HEK293 (cell line): Measurements from ENCODE around the gene TOR1AIP2.
"Not testable (repeated sequence)": the region's sequence is repeated elsewhere in the genome, so short reads cannot be mapped to it uniquely, and the experiment has no call there.

Experiments used
- CTCF ChIA-PET: fragments of 350-600 bp; formaldehyde crosslinking; extraction: SDS; loops from one replicate; lab custom pipeline; 2021; ENCODE audit warnings: antibody characterized with exemption; lab: Yijun Ruan, JAX
- POLR2A ChIA-PET: fragments of 300-600 bp; formaldehyde crosslinking; extraction: SDS; loops from one replicate; lab custom pipeline; 2020; ENCODE audit warnings: antibody characterized with exemption, inconsistent platforms; lab: Yijun Ruan, JAX
- H3K27ac ChIP-seq: fragments of 200-500 bp; sonication (Bioruptor generic); 2 replicates; pipeline ENCODE4 v1.5.1; 2014; ENCODE audit warnings: low read depth, low read length, control low read depth, inconsistent platforms; ENCODE audit errors: extremely low read depth
- H3K36me3 ChIP-seq, 2 experiments: fragments of 200-500 bp in 1 of 2; sonication (Bioruptor generic) in 1 of 2; 1 replicate in 1 of 2; 2 replicates in 1 of 2; pipeline ENCODE4 v1.5.1; 2014 to 2017; ENCODE audit warnings: inconsistent platforms in 2 of 2, low read length in 2 of 2; ENCODE audit not compliant: control insufficient read depth in 2 of 2, insufficient read depth in 1 of 2
- H3K4me1 ChIP-seq: fragments of 200-500 bp; sonication (Bioruptor generic); 2 replicates; pipeline ENCODE4 v1.5.1; 2014; ENCODE audit warnings: mild to moderate bottlenecking, low read length, inconsistent platforms; ENCODE audit not compliant: control insufficient read depth, insufficient read depth
- H3K4me3 ChIP-seq: 2 replicates; pipeline ENCODE4 v1.5.1; 2011; ENCODE audit warnings: low read depth, mild to moderate bottlenecking, control low read depth, low read length, moderate library complexity
- H3K9me3 ChIP-seq: fragments of 200-500 bp; sonication (Bioruptor generic); 2 replicates; pipeline ENCODE4 v1.5.1; 2014; ENCODE audit warnings: low read depth, low read length, inconsistent platforms; ENCODE audit not compliant: control insufficient read depth, insufficient read depth
- FEZF1 ChIP-seq: fragments of 450-650 bp; formaldehyde crosslinking; IDR thresholded peaks from 2 replicates; pipeline ENCODE4 v1.5.1; 2016; ENCODE audit warnings: missing biosample characterization, missing genetic modification characterization
- GLI2 ChIP-seq: fragments of 450-650 bp; formaldehyde crosslinking; IDR thresholded peaks from 2 replicates; pipeline ENCODE4; 2017; ENCODE audit warnings: missing biosample characterization, missing genetic modification characterization, low read depth, borderline replicate concordance
- GLIS1 ChIP-seq: fragments of 450-650 bp; formaldehyde crosslinking; IDR thresholded peaks from 2 replicates; pipeline ENCODE4 v1.5.1; 2016; ENCODE audit warnings: missing biosample characterization, missing genetic modification characterization
- KLF1 ChIP-seq: fragments of 450-650 bp; formaldehyde crosslinking; IDR thresholded peaks from 2 replicates; pipeline ENCODE4 v1.5.1; 2016; ENCODE audit warnings: missing biosample characterization, missing genetic modification characterization
- OSR2 ChIP-seq: fragments of 450-650 bp; formaldehyde crosslinking; IDR thresholded peaks from 2 replicates; pipeline ENCODE4 v1.5.1; 2016; ENCODE audit warnings: missing biosample characterization, missing genetic modification characterization
- SCRT2 ChIP-seq: fragments of 450-650 bp; formaldehyde crosslinking; IDR thresholded peaks from 2 replicates; pipeline ENCODE4 v1.5.1; 2016; ENCODE audit warnings: missing biosample characterization, missing genetic modification characterization
- ZFHX2 ChIP-seq: fragments of 450-650 bp; formaldehyde crosslinking; conservative IDR thresholded peaks from 2 replicates; pipeline ENCODE4 v1.5.1; 2016; ENCODE audit warnings: missing biosample characterization, missing genetic modification characterization
- ZIC2 ChIP-seq: fragments of 450-650 bp; formaldehyde crosslinking; IDR thresholded peaks from 2 replicates; pipeline ENCODE4 v1.5.1; 2016; ENCODE audit warnings: missing biosample characterization, missing genetic modification characterization
- ZNF10 ChIP-seq: fragments of 450-650 bp; formaldehyde crosslinking; IDR thresholded peaks from 2 replicates; pipeline ENCODE4 v1.5.1; 2017; ENCODE audit warnings: missing biosample characterization, missing genetic modification characterization
- ZNF121 ChIP-seq: fragments of 450-650 bp; formaldehyde crosslinking; IDR thresholded peaks from 2 replicates; pipeline ENCODE4 v1.5.1; 2016; ENCODE audit warnings: missing biosample characterization, missing genetic modification characterization
- ZNF19 ChIP-seq: fragments of 450-650 bp; formaldehyde crosslinking; IDR thresholded peaks from 2 replicates; pipeline ENCODE4; 2016; ENCODE audit warnings: missing biosample characterization, missing genetic modification characterization, low read depth
- ZNF2 ChIP-seq: fragments of 450-650 bp; formaldehyde crosslinking; IDR thresholded peaks from 2 replicates; pipeline ENCODE4 v1.5.1; 2016; ENCODE audit warnings: missing biosample characterization, missing genetic modification characterization
- ZNF211 ChIP-seq: fragments of 450-650 bp; formaldehyde crosslinking; IDR thresholded peaks from 2 replicates; pipeline ENCODE4 v1.5.1; 2016; ENCODE audit warnings: low read depth, missing biosample characterization, missing genetic modification characterization
- ZNF214 ChIP-seq: fragments of 450-650 bp; formaldehyde crosslinking; IDR thresholded peaks from 2 replicates; pipeline ENCODE4 v1.5.1; 2017; ENCODE audit warnings: missing biosample characterization, mild to moderate bottlenecking, missing genetic modification characterization, borderline replicate concordance
- ZNF311 ChIP-seq: fragments of 450-650 bp; formaldehyde crosslinking; IDR thresholded peaks from 2 replicates; pipeline ENCODE4 v1.5.1; 2017; ENCODE audit warnings: missing biosample characterization, missing genetic modification characterization, borderline replicate concordance
- ZNF621 ChIP-seq: fragments of 450-650 bp; formaldehyde crosslinking; IDR thresholded peaks from 2 replicates; pipeline ENCODE4 v1.5.1; 2017; ENCODE audit warnings: missing biosample characterization, missing genetic modification characterization
- ZNF629 ChIP-seq: fragments of 450-650 bp; formaldehyde crosslinking; IDR thresholded peaks from 2 replicates; pipeline ENCODE4 v1.5.1; 2017; ENCODE audit warnings: missing biosample characterization, missing genetic modification characterization
- ZNF701 ChIP-seq: fragments of 450-650 bp; formaldehyde crosslinking; IDR thresholded peaks from 2 replicates; pipeline ENCODE4 v1.5.1; 2016; ENCODE audit warnings: missing biosample characterization, missing genetic modification characterization
- ZNF707 ChIP-seq: fragments of 450-650 bp; formaldehyde crosslinking; IDR thresholded peaks from 2 replicates; pipeline ENCODE4 v1.5.1; 2016; ENCODE audit warnings: missing biosample characterization, missing genetic modification characterization
- ZNF76 ChIP-seq: fragments of 450-650 bp; formaldehyde crosslinking; IDR thresholded peaks from 2 replicates; pipeline ENCODE4; 2016; ENCODE audit warnings: low read depth, missing biosample characterization, missing genetic modification characterization, borderline replicate concordance
- ZNF768 ChIP-seq: fragments of 450-650 bp; formaldehyde crosslinking; IDR thresholded peaks from 2 replicates; pipeline ENCODE4 v1.5.1; 2018; ENCODE audit warnings: missing biosample characterization, mild to moderate bottlenecking, missing genetic modification characterization
- ZNF785 ChIP-seq: fragments of 450-650 bp; formaldehyde crosslinking; IDR thresholded peaks from 2 replicates; pipeline ENCODE4 v1.5.1; 2016; ENCODE audit warnings: missing biosample characterization, missing genetic modification characterization
- TF ChIP-seq, protein P1 (sequence below): fragments of 450-650 bp; formaldehyde crosslinking; IDR thresholded peaks from 2 replicates; pipeline ENCODE4 v1.5.1; 2016; ENCODE audit warnings: missing biosample characterization, missing genetic modification characterization
- TF ChIP-seq, protein P2 (sequence below): fragments of 450-650 bp; formaldehyde crosslinking; IDR thresholded peaks from 2 replicates; pipeline ENCODE4; 2016; ENCODE audit warnings: missing biosample characterization, missing genetic modification characterization
- TF ChIP-seq, protein P3 (sequence below): IDR thresholded peaks from 2 replicates; pipeline ENCODE4 v1.6.1; 2011; ENCODE audit warnings: mild to moderate bottlenecking, low read depth, low read length, borderline replicate concordance

TOR1AIP2 gene

DNA sequence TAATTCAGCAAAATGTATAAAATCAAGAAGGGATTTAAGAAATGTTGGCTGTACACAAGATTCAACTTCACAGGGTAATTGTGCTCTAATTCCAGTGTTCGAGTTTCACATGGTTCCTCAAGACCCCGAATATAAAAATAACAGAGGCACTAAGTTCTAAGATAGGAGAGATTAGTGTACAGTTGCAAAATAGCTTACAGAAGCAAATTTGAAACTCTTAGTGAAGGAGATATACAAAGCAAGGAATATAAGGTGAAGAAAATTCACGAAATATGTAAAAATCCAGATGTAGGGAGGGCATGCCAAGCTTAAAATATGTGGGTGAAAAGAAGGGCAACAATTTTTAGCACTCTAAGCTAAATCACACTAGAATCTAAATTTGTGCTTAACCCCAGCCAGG is 29.4 kb downstream of the TOR1AIP2 start:
- ChIA-PET POLR2A (no interaction called here), CTCF (interaction anchor here (4.9 kb wide), 1 partner anchor 34 kb away, joined by 22 read pairs; no protein-coding TSS in a partner anchor)
- no peak for TF ChIP-seq OSR2 (tag by site-specific recombination)
- TF ChIP-seq ZNF10, result no peak
- no peak for TF ChIP-seq ZNF19 (tag by site-specific recombination)
- TF ChIP-seq ZNF2 (tag by site-specific recombination), result no peak
- TF ChIP-seq KLF1 (tag by site-specific recombination), result no peak
- no peak for TF ChIP-seq GLI2
- TF ChIP-seq ZNF701 (tag by site-specific recombination), result no peak
- TF ChIP-seq ZIC2 (tag by site-specific recombination), result no peak
- TF ChIP-seq ZFHX2 (tag by site-specific recombination), result no peak
- no peak for TF ChIP-seq ZNF707
- no peak for TF ChIP-seq ZNF121 (tag by site-specific recombination)
- no peak for TF ChIP-seq GLIS1
- TF ChIP-seq, protein P1, sequence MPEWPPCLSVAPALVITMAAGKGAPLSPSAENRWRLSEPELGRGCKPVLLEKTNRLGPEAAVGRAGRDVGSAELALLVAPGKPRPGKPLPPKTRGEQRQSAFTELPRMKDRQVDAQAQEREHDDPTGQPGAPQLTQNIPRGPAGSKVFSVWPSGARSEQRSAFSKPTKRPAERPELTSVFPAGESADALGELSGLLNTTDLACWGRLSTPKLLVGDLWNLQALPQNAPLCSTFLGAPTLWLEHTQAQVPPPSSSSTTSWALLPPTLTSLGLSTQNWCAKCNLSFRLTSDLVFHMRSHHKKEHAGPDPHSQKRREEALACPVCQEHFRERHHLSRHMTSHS (tag by site-specific recombination), result no peak
- no peak for TF ChIP-seq ZNF214 (tag by site-specific recombination)
- no peak for TF ChIP-seq FEZF1 (tag by site-specific recombination)
- no peak for TF ChIP-seq ZNF629
- TF ChIP-seq, protein P2, sequence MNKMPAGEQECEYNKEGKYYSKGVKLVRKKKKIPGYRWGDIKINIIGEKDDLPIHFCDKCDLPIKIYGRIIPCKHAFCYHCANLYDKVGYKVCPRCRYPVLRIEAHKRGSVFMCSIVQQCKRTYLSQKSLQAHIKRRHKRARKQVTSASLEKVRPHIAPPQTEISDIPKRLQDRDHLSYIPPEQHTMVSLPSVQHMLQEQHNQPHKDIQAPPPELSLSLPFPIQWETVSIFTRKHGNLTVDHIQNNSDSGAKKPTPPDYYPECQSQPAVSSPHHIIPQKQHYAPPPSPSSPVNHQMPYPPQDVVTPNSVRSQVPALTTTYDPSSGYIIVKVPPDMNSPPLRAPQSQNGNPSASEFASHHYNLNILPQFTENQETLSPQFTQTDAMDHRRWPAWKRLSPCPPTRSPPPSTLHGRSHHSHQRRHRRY (tag by site-specific recombination), result no peak
- no peak for TF ChIP-seq ZNF211
- TF ChIP-seq ZNF311 (tag by site-specific recombination), result no peak
- TF ChIP-seq ZNF785 (tag by site-specific recombination), result no peak
- peaks cover 36 to 75% of the 10 kb centered on the region in 2 experiments for H3K36me3 ChIP-seq
- H3K4me3 ChIP-seq, result no peak overlapping the region
- H3K27ac ChIP-seq, result no peak overlapping the region
- H3K4me1 ChIP-seq, result no peaks in the 10 kb centered on the region
- no peaks in the 10 kb centered on the region for H3K9me3 ChIP-seq

DNA sequence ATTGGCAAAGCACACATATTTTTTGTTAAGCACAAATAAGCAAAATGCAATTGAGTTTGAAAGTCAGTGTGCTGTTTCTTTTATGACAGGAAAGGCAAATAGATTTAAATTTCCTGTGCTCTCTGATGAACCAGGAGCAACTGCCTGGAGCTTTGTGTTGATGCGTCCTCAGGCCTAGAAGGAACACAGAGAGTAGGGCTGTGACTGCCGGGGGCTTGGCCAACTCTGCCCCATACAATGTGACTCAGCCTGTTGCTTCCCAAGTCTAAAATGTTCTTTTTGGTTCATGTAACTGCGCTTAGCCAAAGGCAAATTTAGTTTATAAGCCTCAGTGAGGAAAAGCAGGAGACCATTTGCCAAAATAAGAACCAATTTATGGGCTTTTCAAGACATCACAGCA is 37.5 kb downstream of the TOR1AIP2 start:
- H3K36me3 ChIP-seq, result peaks cover 10 to 24% of the 10 kb centered on the region in 2 experiments
- ChIA-PET CTCF (interaction anchor here (0.6 to 2.8 kb wide), 3 partner anchors 26 to 339 kb away, joined by 5 to 16 read pairs (median 7); no protein-coding TSS in a partner anchor), POLR2A (no interaction called here)
- no peak overlapping the region for H3K4me3 ChIP-seq
- H3K9me3 ChIP-seq, result no peaks in the 10 kb centered on the region
- no peak for TF ChIP-seq ZNF76 (tag by site-specific recombination)
- TF ChIP-seq, protein P3, sequence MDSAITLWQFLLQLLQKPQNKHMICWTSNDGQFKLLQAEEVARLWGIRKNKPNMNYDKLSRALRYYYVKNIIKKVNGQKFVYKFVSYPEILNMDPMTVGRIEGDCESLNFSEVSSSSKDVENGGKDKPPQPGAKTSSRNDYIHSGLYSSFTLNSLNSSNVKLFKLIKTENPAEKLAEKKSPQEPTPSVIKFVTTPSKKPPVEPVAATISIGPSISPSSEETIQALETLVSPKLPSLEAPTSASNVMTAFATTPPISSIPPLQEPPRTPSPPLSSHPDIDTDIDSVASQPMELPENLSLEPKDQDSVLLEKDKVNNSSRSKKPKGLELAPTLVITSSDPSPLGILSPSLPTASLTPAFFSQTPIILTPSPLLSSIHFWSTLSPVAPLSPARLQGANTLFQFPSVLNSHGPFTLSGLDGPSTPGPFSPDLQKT, result no peak
- no peak for TF ChIP-seq ZNF768 (tag by site-specific recombination)
- peak; percentile 50 for TF ChIP-seq SCRT2 (tag by site-specific recombination)
- no peak for TF ChIP-seq ZNF621 (tag by site-specific recombination)
- H3K27ac ChIP-seq, result no peak overlapping the region
- H3K4me1 ChIP-seq, result no peaks in the 10 kb centered on the region

DNA sequence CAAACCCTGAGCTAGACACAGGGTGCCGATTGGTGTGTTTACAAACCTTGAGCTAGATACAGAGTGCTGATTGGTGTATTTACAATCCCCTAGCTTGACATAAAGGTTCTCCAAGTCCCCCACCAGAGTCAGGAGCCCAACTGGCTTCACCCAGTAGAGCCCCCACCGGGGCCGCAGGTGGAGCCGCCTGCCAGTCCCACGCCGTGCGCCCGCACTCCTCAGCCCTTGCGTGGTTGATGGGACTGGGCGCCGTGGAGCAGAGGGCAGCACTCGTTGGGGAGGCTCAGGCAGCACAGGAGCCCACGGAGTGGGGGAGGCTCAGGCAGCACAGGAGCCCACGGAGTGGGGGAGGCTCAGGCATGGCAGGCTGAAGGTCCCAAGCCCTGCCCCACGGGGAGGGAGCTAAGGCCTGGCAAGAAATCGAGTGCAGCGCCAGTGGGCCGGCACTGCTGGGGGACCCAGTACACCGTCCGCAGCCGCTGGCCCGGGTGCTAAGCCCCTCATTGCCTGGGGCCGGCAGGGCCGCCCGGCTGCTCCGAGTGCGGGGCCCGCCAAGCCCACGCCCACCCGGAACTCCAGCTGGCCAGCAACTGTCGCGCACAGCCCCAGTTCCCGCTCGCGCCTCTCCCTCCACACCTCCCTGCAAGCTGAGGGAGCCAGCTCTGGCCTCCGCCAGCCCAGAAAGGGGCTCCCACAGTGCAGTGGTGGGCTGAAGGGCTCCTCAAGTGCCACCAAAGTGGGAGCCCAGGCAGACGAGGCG is 40.7 kb downstream of the TOR1AIP2 start:
- H3K36me3 ChIP-seq, result peaks cover 0 to 13% of the 10 kb centered on the region in 2 experiments; a peak in 1 of 3 replicates
- H3K9me3 ChIP-seq, H3K4me3 ChIP-seq, H3K4me1 ChIP-seq, POLR2A ChIA-PET, H3K27ac ChIP-seq: not testable (repeated sequence)
- CTCF ChIA-PET, result interaction anchor here (0.7 to 1.6 kb wide), 2 partner anchors 22 to 31 kb away, joined by 4 to 11 read pairs; no protein-coding TSS in a partner anchor
